ENCODE data around the gene TAS2R30.

Gene TAS2R30

DNA sequence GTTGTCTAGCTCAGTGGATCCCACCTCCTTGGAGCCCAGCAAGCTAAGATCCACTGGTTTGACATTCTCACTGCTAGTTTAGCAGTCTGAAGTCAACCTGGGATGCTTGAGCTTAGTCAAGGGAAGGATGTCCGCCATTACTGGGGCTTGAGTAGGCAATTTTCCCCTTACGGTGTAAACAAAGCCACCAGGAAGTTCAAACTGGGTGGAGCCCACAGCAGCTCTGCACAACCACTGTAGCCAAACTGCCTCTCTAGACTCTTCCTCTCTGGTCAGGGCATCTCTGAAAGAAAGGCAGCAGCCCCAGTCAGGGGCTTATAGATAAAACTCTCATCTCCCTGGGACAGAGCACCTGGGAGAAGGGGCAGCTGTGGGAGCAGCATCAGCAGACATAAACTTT is 25.6 kb downstream of the TAS2R30 start:
- TF ChIP-seq FOXP2 (optimal IDR thresholded peaks at IDR 0.05; ENCODE audit: borderline replicate concordance, extremely low read depth, extremely low read length, insufficient read depth) (no peak), REST (IDR thresholded peaks at IDR 0.05; ENCODE audit: insufficient read depth in 1 of 2, low read depth in 2 of 2, low read length in 2 of 2) (no peak), SIN3A (IDR thresholded peaks at IDR 0.05; ENCODE audit: borderline replicate concordance, insufficient read depth, low read length) (no peak), POLR2AphosphoS5 (IDR thresholded peaks at IDR 0.05; ENCODE audit: low read depth, low read length) (no peak), TAF1 (IDR thresholded peaks at IDR 0.05; ENCODE audit: borderline replicate concordance, insufficient read depth, low read length) (no peak)

DNA sequence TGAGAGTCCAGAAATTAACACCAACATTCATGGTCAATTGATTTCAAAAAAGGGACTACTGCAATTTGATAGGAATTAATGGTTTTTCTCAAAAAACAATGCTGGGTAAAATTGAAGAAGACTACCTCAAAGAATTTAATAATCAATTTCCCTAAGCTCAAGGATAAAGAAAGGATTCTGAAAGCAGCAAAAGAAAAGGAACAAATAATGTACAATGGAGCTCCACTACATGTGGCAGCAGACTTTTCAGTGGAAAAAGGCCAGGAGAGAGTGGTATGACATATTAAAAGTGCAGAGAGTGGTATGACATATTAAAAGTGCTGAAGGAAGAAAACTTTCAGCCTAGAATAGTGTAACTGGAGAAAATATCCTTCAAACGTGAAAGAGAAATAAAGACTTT is 26.7 kb downstream of the TAS2R30 start:
- TF ChIP-seq TAF1 (IDR thresholded peaks at IDR 0.05; ENCODE audit: borderline replicate concordance, insufficient read depth, low read length) = no peak
- TF ChIP-seq FOXP2 (optimal IDR thresholded peaks at IDR 0.05; ENCODE audit: borderline replicate concordance, extremely low read depth, extremely low read length, insufficient read depth) = no peak
- no peak for TF ChIP-seq REST (IDR thresholded peaks at IDR 0.05; ENCODE audit: insufficient read depth in 1 of 2, low read depth in 2 of 2, low read length in 2 of 2)
- no peak for TF ChIP-seq POLR2AphosphoS5 (IDR thresholded peaks at IDR 0.05; ENCODE audit: low read depth, low read length)
- TF ChIP-seq SIN3A (IDR thresholded peaks at IDR 0.05; ENCODE audit: borderline replicate concordance, insufficient read depth, low read length) = no peak

GRCh38 chr12:11106288-11106687 is 28.2 kb downstream of the TAS2R30 start:
- TF ChIP-seq SIN3A (IDR thresholded peaks at IDR 0.05; ENCODE audit: borderline replicate concordance, insufficient read depth, low read length) (no peak), REST (IDR thresholded peaks at IDR 0.05; ENCODE audit: insufficient read depth in 1 of 2, low read depth in 2 of 2, low read length in 2 of 2) (no peak), FOXP2 (optimal IDR thresholded peaks at IDR 0.05; ENCODE audit: borderline replicate concordance, extremely low read depth, extremely low read length, insufficient read depth) (no peak), POLR2AphosphoS5 (IDR thresholded peaks at IDR 0.05; ENCODE audit: low read depth, low read length) (no peak), TAF1 (IDR thresholded peaks at IDR 0.05; ENCODE audit: borderline replicate concordance, insufficient read depth, low read length) (no peak)

DNA sequence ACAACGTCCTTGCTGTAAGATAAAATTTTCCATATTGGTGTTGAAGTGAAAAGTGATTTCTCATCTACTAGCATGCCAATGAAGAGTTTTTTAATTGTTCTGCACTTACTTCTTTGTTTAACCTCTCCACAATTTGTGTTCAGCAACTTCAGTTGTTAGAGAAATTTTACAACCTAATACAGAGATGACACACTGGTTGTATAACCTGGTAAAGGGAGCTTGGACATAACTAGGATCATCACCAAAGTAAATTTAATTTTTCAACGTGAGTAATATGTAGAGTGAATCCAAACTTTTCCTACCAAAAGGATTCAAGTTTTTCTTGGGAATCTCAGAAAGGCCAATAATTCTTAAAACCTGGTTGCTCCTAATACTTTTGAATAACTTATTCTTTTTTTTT is 28.9 kb downstream of the TAS2R30 start:
- TF ChIP-seq FOXP2 (optimal IDR thresholded peaks at IDR 0.05; ENCODE audit: borderline replicate concordance, extremely low read depth, extremely low read length, insufficient read depth) (no peak), REST (IDR thresholded peaks at IDR 0.05; ENCODE audit: insufficient read depth in 1 of 2, low read depth in 2 of 2, low read length in 2 of 2) (no peak), TAF1 (IDR thresholded peaks at IDR 0.05; ENCODE audit: borderline replicate concordance, insufficient read depth, low read length) (no peak), POLR2AphosphoS5 (IDR thresholded peaks at IDR 0.05; ENCODE audit: low read depth, low read length) (no peak), SIN3A (IDR thresholded peaks at IDR 0.05; ENCODE audit: borderline replicate concordance, insufficient read depth, low read length) (no peak)

GRCh38 chr12:11092128-11092527 is 42.3 kb downstream of the TAS2R30 start, which contains the start of gene TAS2R43:
Gene TAS2R43 (minus strand): TSS chr12:11092313. CDS start chr12:11092229, 84 bp downstream.
- TF ChIP-seq SIN3A (IDR thresholded peaks at IDR 0.05; ENCODE audit: borderline replicate concordance, insufficient read depth, low read length) (no peak), REST (IDR thresholded peaks at IDR 0.05; ENCODE audit: insufficient read depth in 1 of 2, low read depth in 2 of 2, low read length in 2 of 2) (no peak)
